Measurements from ENCODE around the gene FYB1. TPM values are rescaled to one million over a fixed set of nuclear protein-coding genes. Genes with fewer than 3 reads are reported as not detected.

The FYB1 gene
- total RNA-seq, 1 experiment from 2014 or later: not detected

DNA sequence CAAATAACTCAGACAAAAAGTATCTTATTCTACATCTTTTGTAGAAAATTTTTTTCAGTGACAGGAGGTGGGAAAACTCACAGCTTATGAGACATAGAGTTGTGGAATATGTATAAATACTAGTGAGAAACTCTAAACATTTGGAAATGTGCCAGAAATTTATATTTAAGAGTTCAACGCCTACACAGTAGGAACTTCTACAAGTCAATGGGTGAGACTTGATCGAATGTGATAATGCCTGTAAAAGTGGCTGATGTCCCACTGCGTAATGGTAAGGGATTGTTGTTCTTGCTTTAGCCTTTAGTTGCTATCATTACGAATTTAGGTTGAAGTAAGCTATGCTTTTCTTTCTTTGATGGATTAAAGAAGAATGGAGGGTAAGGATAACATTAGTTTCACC, 105.2 kb downstream of the FYB1 start:
- H3K9me3 Mint-ChIP-seq: no peaks in the 10 kb centered on the region
- no peak overlapping the region for H3T11ph ChIP-seq (ENCODE audit: low read length)
- H3K79me1 ChIP-seq (ENCODE audit: insufficient read depth, low read depth, low read length, poor library complexity, severe bottlenecking): no peaks in the 10 kb centered on the region
- H3K23me2 ChIP-seq (ENCODE audit: insufficient read length, low read depth, low read length, poor library complexity, severe bottlenecking): no peaks in the 10 kb centered on the region
- H3K27me3 Mint-ChIP-seq (ENCODE audit: low read depth): no peaks in the 10 kb centered on the region
- H4K20me1 ChIP-seq (ENCODE audit: control insufficient read depth, insufficient read depth, insufficient read length): no peaks in the 10 kb centered on the region
- DNase-seq: no peak
- no peak overlapping the region for H3K4ac ChIP-seq (ENCODE audit: low read depth, low read length)
- H3K23ac ChIP-seq (ENCODE audit: insufficient read length, low read depth, low read length): no peak overlapping the region
- no peak overlapping the region for H2BK15ac ChIP-seq (ENCODE audit: low read depth, low read length)
- H3K27ac Mint-ChIP-seq: no peak overlapping the region
- no peak overlapping the region for H2BK120ac ChIP-seq (ENCODE audit: low read depth, low read length, poor library complexity, severe bottlenecking)
- no peak overlapping the region for H3K4me3 Mint-ChIP-seq
- WGBS (ENCODE audit: extremely low coverage, insufficient read length, low lambda C conversion rate): no CpG with 5 or more reads among the region's 4 CpGs
- H2BK20ac ChIP-seq (ENCODE audit: low read depth, low read length, poor library complexity, severe bottlenecking): no peak overlapping the region
- no peak overlapping the region for H3K56ac ChIP-seq (ENCODE audit: insufficient read length, low read depth, low read length)
- H2AFZ ChIP-seq (ENCODE audit: low read length): no peak overlapping the region
- H3K18ac ChIP-seq (ENCODE audit: insufficient read length, low read depth, low read length): no peak overlapping the region
- H3K4me2 ChIP-seq (ENCODE audit: insufficient read depth, insufficient read length, low read length): no peak overlapping the region
- no peak overlapping the region for H3K14ac ChIP-seq (ENCODE audit: insufficient read depth, low read length)
- no peaks in the 10 kb centered on the region for H3K36me3 Mint-ChIP-seq (ENCODE audit: insufficient read depth in 1 of 3, low read depth in 3 of 3)
- no peaks in the 10 kb centered on the region for H3K27me3 ChIP-seq (ENCODE audit: insufficient read depth, low read length)
- H3K4me1 Mint-ChIP-seq: no peaks in the 10 kb centered on the region
- no peak overlapping the region for H2BK5ac ChIP-seq (ENCODE audit: insufficient read length, low read length)
- H4K8ac ChIP-seq (replicated peaks; ENCODE audit: insufficient read length, low read depth, low read length): no peak overlapping the region
- no peak overlapping the region for H4K5ac ChIP-seq (ENCODE audit: insufficient read length, low read depth, low read length)
- H2AK5ac ChIP-seq (ENCODE audit: insufficient read length, low read length): no peak overlapping the region
- no peaks in the 10 kb centered on the region for H3K79me2 ChIP-seq (ENCODE audit: insufficient read depth, low read length)
- H3K9me3 ChIP-seq (ENCODE audit: control insufficient read depth, low read depth, low read length): no peaks in the 10 kb centered on the region
- H3K9ac ChIP-seq (ENCODE audit: extremely low read depth, insufficient read length, low read length): no peak overlapping the region
- no peak overlapping the region for H3K27ac ChIP-seq (ENCODE audit: insufficient read length, low read depth, low read length)
- no peak overlapping the region for H4K91ac ChIP-seq (ENCODE audit: insufficient read length, low read depth, low read length)
- TF ChIP-seq, protein P1, sequence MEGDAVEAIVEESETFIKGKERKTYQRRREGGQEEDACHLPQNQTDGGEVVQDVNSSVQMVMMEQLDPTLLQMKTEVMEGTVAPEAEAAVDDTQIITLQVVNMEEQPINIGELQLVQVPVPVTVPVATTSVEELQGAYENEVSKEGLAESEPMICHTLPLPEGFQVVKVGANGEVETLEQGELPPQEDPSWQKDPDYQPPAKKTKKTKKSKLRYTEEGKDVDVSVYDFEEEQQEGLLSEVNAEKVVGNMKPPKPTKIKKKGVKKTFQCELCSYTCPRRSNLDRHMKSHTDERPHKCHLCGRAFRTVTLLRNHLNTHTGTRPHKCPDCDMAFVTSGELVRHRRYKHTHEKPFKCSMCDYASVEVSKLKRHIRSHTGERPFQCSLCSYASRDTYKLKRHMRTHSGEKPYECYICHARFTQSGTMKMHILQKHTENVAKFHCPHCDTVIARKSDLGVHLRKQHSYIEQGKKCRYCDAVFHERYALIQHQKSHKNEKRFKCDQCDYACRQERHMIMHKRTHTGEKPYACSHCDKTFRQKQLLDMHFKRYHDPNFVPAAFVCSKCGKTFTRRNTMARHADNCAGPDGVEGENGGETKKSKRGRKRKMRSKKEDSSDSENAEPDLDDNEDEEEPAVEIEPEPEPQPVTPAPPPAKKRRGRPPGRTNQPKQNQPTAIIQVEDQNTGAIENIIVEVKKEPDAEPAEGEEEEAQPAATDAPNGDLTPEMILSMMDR (conservative IDR thresholded peaks at IDR 0.05): no peak
- no peak overlapping the region for H2BK12ac ChIP-seq (ENCODE audit: insufficient read length, low read depth, low read length)
- no peaks in the 10 kb centered on the region for H3K4me1 ChIP-seq (ENCODE audit: insufficient read depth, low read length)

All from H9 (cell line).